Lung (tissue), 12 donors: ENCODE measurements around the gene TSPAN17. TPM values are rescaled to one million over a fixed set of nuclear protein-coding genes. Genes with fewer than 3 reads are reported as not detected.

Source experiments
- ATAC-seq: fragments of 200-7000 bp; cut with Tn5 transposase; one replicate; pipeline ENCODE4 v1.9.1; 2020; ENCODE audit warnings: moderate number of reproducible peaks; ENCODE audit not compliant: insufficient read depth, low FRiP score
- DNase-seq, 3 donors: peaks; one replicate each; pipeline ENCODE4 v3.0.0-alpha.2; 2013 to 2017
- H3K27ac ChIP-seq, 2 donors: one replicate each; pipeline ENCODE4 v1.5.1; 2013; ENCODE audit warnings: mild to moderate bottlenecking in 2 of 2, moderate library complexity in 2 of 2, control low read depth in 1 of 2, inconsistent platforms in 1 of 2, low read depth in 1 of 2, low read length in 1 of 2
- H3K27me3 ChIP-seq, 3 donors: one replicate each; pipeline ENCODE4 v1.5.1; 2013; ENCODE audit warnings: low read length in 2 of 3; ENCODE audit not compliant: control insufficient read depth in 3 of 3, insufficient read depth in 3 of 3
- H3K36me3 ChIP-seq, 4 donors: one replicate each; pipeline ENCODE4 v1.5.1; 2013; ENCODE audit warnings: low read length in 4 of 4, mild to moderate bottlenecking in 1 of 4, moderate library complexity in 1 of 4; ENCODE audit not compliant: control insufficient read depth in 4 of 4, insufficient read depth in 4 of 4
- H3K4me1 ChIP-seq, 5 donors: one replicate each; pipeline ENCODE4 v1.5.1; 2013; ENCODE audit warnings: low read length in 5 of 5, mild to moderate bottlenecking in 2 of 5, moderate library complexity in 1 of 5; ENCODE audit not compliant: control insufficient read depth in 5 of 5, insufficient read depth in 5 of 5
- H3K4me3 ChIP-seq: one replicate; pipeline ENCODE4 v1.5.1; 2013; ENCODE audit warnings: mild to moderate bottlenecking, control low read depth, moderate library complexity
- H3K9ac ChIP-seq, 2 donors: one replicate each; pipeline ENCODE4 v1.5.1; 2013; ENCODE audit warnings: low read length in 2 of 2, control low read depth in 1 of 2; ENCODE audit not compliant: insufficient read depth in 1 of 2
- H3K9me3 ChIP-seq, 4 donors: one replicate each; pipeline ENCODE4 v1.5.1; 2013; ENCODE audit warnings: low read length in 3 of 4, mild to moderate bottlenecking in 1 of 4, moderate library complexity in 1 of 4; ENCODE audit not compliant: control insufficient read depth in 4 of 4, insufficient read depth in 3 of 4
- CTCF ChIP-seq: IDR thresholded peaks from 2 replicates; pipeline ENCODE4 v1.5.1; 2012; ENCODE audit warnings: mild to moderate bottlenecking; ENCODE audit errors: control extremely low read depth, extremely low read depth
- WGBS, 2 donors: extraction: QIAGEN DNeasy Blood & Tissue Kit; methylation state at CpG; one replicate each; pipeline ENCODE4 v1.1.7; 2013; 5-methylcytosine and 5-hydroxymethylcytosine counted together
- polyA plus RNA-seq, 2 donors: library from polyadenylated mRNA; stranded (reverse); fragments of 200-250 nt; gene quantifications; one replicate each; pipeline ENCODE4 v1.2.1, GENCODE V29; 2013
- total RNA-seq, 2 donors: library from RNA; depleted of rRNA in 1 of 2; stranded (reverse); fragments of >200 nt in 1 of 2; gene quantifications; one replicate each; pipeline ENCODE4 v1.2.1, GENCODE V29; 2014 to 2021
- donor health status: control.
- donor health status: control.
- donor health status: Bipolar disorder and iron deficiency.
- donor health status: healthy.
- donor health status: DM: yes; HTN: yes; CAD: no.

Gene TSPAN17
- total and polyA plus RNA-seq, 4 donors = 14.8 to 37.4 (median 27.8) TPM

GRCh38 chr5:176687881-176688280, 40.6 kb downstream of the TSPAN17 start:
- no peak for ATAC-seq
- no peak overlapping the region for H3K27ac ChIP-seq
- no peak for DNase-seq
- H3K9ac ChIP-seq = no peak overlapping the region
- no peak overlapping the region for H3K4me3 ChIP-seq
- H3K9me3 ChIP-seq = peaks cover 0 to 21% (median 1%) of the 10 kb centered on the region in 4 donors
- no peak for TF ChIP-seq CTCF
- H3K4me1 ChIP-seq = peaks cover 0 to 4% (median 0%) of the 10 kb centered on the region in 5 donors
- H3K27me3 ChIP-seq = peaks cover 0 to 11% (median 4%) of the 10 kb centered on the region in 3 donors
- 87 to 89% methylated on average over 5 of the region's 5 CpGs for WGBS, 2 donors
- H3K36me3 ChIP-seq = no peaks in the 10 kb centered on the region

GRCh38 chr5:176690911-176691310, 43.6 kb downstream of the TSPAN17 start:
- Histone ChIP-seq H3K27me3 (peaks cover 0 to 5% (median 0%) of the 10 kb centered on the region in 3 donors), H3K4me3 (no peak overlapping the region), H3K4me1 (peaks cover 0 to 11% (median 0%) of the 10 kb centered on the region in 5 donors), H3K9ac (no peak overlapping the region), H3K27ac (no peak overlapping the region), H3K9me3 (peaks cover 0 to 17% (median 1%) of the 10 kb centered on the region in 4 donors), H3K36me3 (no peaks in the 10 kb centered on the region)
- 87 to 91% methylated on average over 7 of the region's 7 CpGs for WGBS, 2 donors
- DNase-seq (no peak), ATAC-seq (no peak)
- TF ChIP-seq CTCF = no peak

GRCh38 chr5:176691524-176691923, 44.2 kb downstream of the TSPAN17 start:
- peaks cover 0 to 9% (median 0%) of the 10 kb centered on the region in 3 donors for H3K27me3 ChIP-seq
- no peak overlapping the region for H3K4me3 ChIP-seq
- TF ChIP-seq CTCF = no peak
- ATAC-seq (no peak), DNase-seq (no peak)
- H3K27ac ChIP-seq = no peak overlapping the region
- peaks cover 0 to 11% (median 0%) of the 10 kb centered on the region in 5 donors for H3K4me1 ChIP-seq
- no peaks in the 10 kb centered on the region for H3K36me3 ChIP-seq
- H3K9me3 ChIP-seq = peaks cover 0 to 17% (median 1%) of the 10 kb centered on the region in 4 donors
- WGBS, 2 donors = 100% methylated on average over 1 of the region's 1 CpG
- no peak overlapping the region for H3K9ac ChIP-seq

GRCh38 chr5:176692326-176692725, 45.0 kb downstream of the TSPAN17 start:
- H3K27ac ChIP-seq = no peak overlapping the region
- peaks cover 0 to 11% (median 3%) of the 10 kb centered on the region in 3 donors for H3K27me3 ChIP-seq
- H3K9ac ChIP-seq = no peak overlapping the region
- ATAC-seq (no peak), DNase-seq (no peak)
- H3K9me3 ChIP-seq = peaks cover 0 to 14% (median 1%) of the 10 kb centered on the region in 4 donors
- H3K4me1 ChIP-seq = peaks cover 0 to 11% (median 0%) of the 10 kb centered on the region in 5 donors
- 50 to 59% methylated on average over 5 of the region's 5 CpGs for WGBS, 2 donors
- H3K36me3 ChIP-seq = no peaks in the 10 kb centered on the region
- H3K4me3 ChIP-seq = no peak overlapping the region
- TF ChIP-seq CTCF = no peak
